ENCODE results near the gene RNF44. TPM values are rescaled to one million over a fixed set of nuclear protein-coding genes. Genes with fewer than 3 reads are reported as not detected.
A peak's percentile ranks its signal among the peaks of the same experiment; 100 is the strongest.

Gene RNF44
- total RNA-seq: 10 to 100 TPM; 10.7 to 12.4 TPM

GRCh38 chr5:176536902-176537553, at the start of gene RNF44:
Gene RNF44 (minus strand): TSS chr5:176537402. CDS start chr5:176532472, 4,930 bp downstream.
- no peaks in the 10 kb centered on the region for H3K9me3 ChIP-seq
- peak within 1 kb of the TSS; percentile 98 to 99 for H3K27ac ChIP-seq
- H3K4me3 ChIP-seq: peak within 1 kb of the TSS; percentile 79 to 98
- TF ChIP-seq CTCF (IDR thresholded peaks at IDR 0.05): no peak
- peaks cover 2% of the 10 kb centered on the region for H3K36me3 ChIP-seq
- peak; percentile 99 for DNase-seq (ENCODE audit: low spot score)
- H3K4me1 ChIP-seq: peaks cover 0 to 64% of the 10 kb centered on the region in 2 donors
- no peaks in the 10 kb centered on the region for H3K27me3 ChIP-seq

GRCh38 chr5:176583076-176583475, 45.9 kb upstream of the RNF44 start:
- TF ChIP-seq CTCF (IDR thresholded peaks at IDR 0.05): no peak
- H3K9me3 ChIP-seq: peaks cover 0 to 18% of the 10 kb centered on the region in 2 donors
- no peak overlapping the region for H3K4me3 ChIP-seq
- no peaks in the 10 kb centered on the region for H3K27me3 ChIP-seq
- DNase-seq (ENCODE audit: low spot score): no peak
- H3K36me3 ChIP-seq: no peaks in the 10 kb centered on the region
- no peaks in the 10 kb centered on the region for H3K4me1 ChIP-seq
- no peak overlapping the region for H3K27ac ChIP-seq

GRCh38 chr5:176581361-176581760, 44.2 kb upstream of the RNF44 start:
- no peak overlapping the region for H3K27ac ChIP-seq
- H3K4me1 ChIP-seq: no peaks in the 10 kb centered on the region
- no peaks in the 10 kb centered on the region for H3K36me3 ChIP-seq
- no peak for DNase-seq (ENCODE audit: low spot score)
- no peak overlapping the region for H3K4me3 ChIP-seq
- H3K9me3 ChIP-seq: peaks cover 0 to 18% of the 10 kb centered on the region in 2 donors
- TF ChIP-seq CTCF (IDR thresholded peaks at IDR 0.05): no peak
- H3K27me3 ChIP-seq: no peaks in the 10 kb centered on the region

GRCh38 chr5:176579323-176579722, 42.1 kb upstream of the RNF44 start:
- Histone ChIP-seq H3K36me3 (no peaks in the 10 kb centered on the region), H3K4me3 (no peak overlapping the region), H3K9me3 (no peaks in the 10 kb centered on the region), H3K4me1 (no peaks in the 10 kb centered on the region), H3K27me3 (no peaks in the 10 kb centered on the region), H3K27ac (no peak overlapping the region)
- no peak for DNase-seq (ENCODE audit: low spot score)
- TF ChIP-seq CTCF (IDR thresholded peaks at IDR 0.05): no peak

GRCh38 chr5:176578391-176578808, 41.2 kb upstream of the RNF44 start:
- DNase-seq (ENCODE audit: low spot score): no peak
- no peaks in the 10 kb centered on the region for H3K9me3 ChIP-seq

More at GRCh38 chr5:176578391-176578808, 41.2 kb upstream of the RNF44 start:
- no peak overlapping the region for H3K4me3 ChIP-seq
- H3K27me3 ChIP-seq: no peaks in the 10 kb centered on the region
- peak in 1 of 2 donors; percentile 54 for TF ChIP-seq CTCF (IDR thresholded peaks at IDR 0.05)
- no peaks in the 10 kb centered on the region for H3K36me3 ChIP-seq
- H3K4me1 ChIP-seq: no peaks in the 10 kb centered on the region
- H3K27ac ChIP-seq: no peak overlapping the region
